GM21528 (cell line): ENCODE measurements around the gene FBLN5.
"Not testable (repeated sequence)": the region's sequence is repeated elsewhere in the genome, so short reads cannot be mapped to it uniquely, and the experiment has no call there.

Experiments
- ATAC-seq: cut with Tn5 transposase; IDR thresholded peaks from one replicate; pipeline ENCODE4 v1.9.1; 2021; ENCODE audit warnings: mild to moderate bottlenecking, moderate library complexity; ENCODE audit not compliant: unreplicated experiment, low FRiP score

FBLN5 gene

GRCh38 chr14:91869556-91869955 is 77.9 kb downstream of the FBLN5 start:
- ATAC-seq: no peak

DNA sequence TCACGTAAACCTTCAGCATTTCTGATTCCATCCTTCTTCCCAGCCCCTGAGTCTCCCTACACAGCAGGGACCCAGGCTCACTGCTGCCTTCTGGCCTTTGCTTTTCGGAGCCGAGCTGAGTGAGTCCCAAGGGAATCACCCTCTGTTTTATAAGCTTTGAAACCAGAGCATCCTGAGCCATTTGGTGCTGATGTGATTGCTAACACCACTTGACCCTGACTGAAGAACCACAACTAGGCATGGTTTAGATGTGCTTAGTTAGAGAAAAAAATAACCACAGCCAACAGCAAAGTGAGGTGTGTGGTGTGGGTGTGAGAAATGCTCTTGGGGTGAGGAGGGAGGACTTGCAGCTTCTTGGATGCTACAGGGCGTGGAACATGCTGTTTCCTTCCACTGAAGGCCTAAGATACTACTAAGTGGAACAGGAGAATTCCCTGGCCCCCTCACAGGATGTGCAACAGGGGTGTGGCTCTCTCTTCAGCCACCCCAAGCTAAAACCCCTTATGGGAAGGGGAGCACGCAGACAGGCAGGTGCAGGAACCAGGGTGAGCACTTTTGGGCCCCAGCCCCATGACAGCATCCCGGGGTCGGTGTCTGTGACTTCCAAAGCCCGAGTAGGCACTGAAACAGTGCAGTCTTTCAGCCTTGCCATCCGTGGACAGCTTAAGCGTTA is 80.0 kb downstream of the FBLN5 start, which contains the start of gene TC2N:
Gene TC2N (minus strand): TSS at position 221 of the 673 bp plus-strand sequence. CDS start 53,767 bp downstream, outside the sequence.
- ATAC-seq: no peak

DNA sequence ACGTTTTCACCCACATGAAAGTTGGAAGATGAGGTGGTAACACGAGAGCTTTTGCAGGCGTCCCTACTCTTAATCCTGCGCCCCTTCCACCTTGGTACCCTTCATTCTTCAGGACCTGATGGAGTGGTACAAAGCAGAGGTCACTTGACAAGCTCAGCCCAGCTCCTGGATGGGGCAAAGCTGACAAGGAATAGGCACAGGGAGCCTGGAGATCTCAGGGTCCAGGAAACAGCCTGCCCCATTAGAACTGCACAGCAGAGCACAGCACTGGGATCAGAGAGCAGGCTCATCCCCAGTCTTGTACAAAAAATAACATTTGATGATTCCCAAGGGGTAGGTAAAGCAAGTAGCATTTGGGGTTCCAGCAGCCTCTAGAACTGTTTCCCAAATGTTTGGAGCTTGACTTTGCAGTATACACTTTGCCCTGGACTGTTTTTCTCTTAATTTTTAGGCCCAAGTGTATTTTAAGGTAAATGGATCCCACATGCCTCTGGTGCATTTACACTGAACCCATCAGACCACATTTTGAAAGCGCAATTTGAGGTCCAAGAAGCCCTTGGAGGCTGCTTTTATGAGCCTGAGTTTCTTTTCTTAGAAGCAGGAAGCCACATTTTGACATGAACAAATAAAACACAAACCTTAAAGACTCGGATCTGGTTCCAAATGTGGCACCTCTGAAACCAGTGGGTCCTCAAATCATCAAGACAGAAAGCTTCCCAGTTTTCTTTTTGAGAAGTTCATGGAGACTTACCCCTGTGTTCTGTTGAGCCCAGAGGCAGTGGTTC is 80.8 kb downstream of the FBLN5 start:
- no peak for ATAC-seq

GRCh38 chr14:91866061-91866460 is 81.4 kb downstream of the FBLN5 start:
- no peak for ATAC-seq

DNA sequence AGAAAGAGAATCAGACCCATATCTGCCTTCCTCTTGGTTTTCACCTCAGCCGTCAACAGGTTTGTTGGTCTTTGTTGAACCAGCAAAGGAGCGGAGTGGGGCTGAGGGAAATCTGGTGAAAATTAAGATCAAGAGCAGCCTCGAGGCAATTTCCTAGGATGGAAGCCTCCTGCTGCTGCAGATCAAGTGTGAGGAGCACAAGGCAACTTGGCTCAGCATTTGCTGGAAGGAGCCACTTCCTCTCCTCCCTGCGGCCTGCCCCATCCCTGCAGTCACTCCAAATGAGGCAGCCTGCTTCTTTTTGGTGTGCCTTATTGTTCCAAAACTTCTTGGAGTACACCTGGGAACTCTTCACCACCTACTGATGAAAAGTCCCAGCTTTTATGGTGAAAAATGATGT is 85.1 kb downstream of the FBLN5 start:
- no peak for ATAC-seq

DNA sequence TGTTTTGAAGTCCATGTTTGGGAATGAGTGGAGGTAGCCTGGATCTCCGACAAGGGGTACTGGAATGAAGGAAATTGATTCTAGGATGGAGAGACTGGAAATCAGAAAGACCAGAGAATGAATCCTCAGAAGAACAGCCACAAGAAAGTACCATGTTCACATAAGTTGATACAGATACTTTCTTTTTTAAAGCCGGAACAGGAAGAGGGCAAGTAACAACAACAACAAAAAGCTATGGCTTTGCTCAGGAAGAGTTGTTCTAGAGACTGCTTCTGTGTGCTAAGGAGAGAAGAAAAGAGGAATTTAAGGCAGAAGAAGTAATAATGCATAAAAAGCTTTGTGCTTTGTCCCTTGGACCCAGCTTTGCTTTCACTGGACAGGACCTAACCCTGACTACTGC is 86.4 kb downstream of the FBLN5 start:
- no peak for ATAC-seq

DNA sequence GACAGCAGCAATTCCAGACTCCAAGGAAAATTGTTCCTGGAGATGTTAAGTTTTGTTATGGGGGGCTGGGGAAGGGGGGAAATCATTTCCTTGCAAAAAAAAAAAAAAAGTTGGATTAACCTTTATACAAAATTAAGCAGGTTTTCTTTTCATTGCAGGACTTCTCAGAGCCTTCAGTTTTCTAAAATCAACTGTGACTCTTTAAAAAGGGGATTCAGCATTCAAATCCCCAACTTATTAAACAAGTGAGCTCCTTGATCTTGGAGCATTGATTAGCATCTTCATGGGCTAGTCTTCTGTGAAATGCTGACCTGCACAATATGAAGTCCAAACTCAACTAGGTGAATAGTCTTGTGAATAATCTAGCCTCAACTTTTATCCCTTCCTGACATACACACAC is 87.3 kb downstream of the FBLN5 start:
- no peak for ATAC-seq

- ATAC-seq: no peak
Measured at GRCh38 chr14:91858536-91859275, 88.8 kb downstream of the FBLN5 start.

- ATAC-seq: no peak
Measured at GRCh38 chr14:91857614-91858013, 89.9 kb downstream of the FBLN5 start.

DNA sequence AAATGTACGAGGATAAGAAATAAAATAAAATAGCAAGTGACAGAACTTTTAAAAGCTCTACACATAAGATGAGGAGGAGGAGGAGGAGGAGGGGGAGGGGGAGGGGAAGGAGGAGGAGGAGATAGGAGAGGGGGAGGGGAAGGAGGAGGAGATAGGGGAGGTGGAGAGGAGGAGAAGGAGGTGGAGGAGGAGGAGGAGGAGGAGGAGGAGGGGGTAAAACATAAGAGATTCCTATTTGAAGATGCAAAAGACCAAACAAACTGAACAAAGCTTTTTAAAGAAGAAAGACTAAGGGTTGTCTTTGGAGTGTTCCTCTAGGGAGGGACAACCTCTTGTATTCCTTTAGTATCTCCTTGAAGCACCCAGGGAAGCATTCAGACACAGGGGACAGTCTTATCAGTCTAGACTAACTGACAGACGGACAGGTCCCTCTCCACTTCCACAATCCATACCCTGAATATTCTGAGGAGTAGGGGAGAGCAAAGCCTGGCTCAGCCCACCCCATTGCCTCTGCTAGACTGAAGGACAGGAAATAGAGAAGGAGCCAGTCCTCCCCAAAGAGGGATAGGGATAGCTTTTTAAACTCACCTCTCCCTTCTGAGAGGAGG is 93.1 kb downstream of the FBLN5 start:
- no peak for ATAC-seq

- no peak for ATAC-seq
Measured at GRCh38 chr14:91851563-91851962, 95.9 kb downstream of the FBLN5 start.

- no peak for ATAC-seq
Measured at GRCh38 chr14:91848504-91849001, 98.9 kb downstream of the FBLN5 start.

GRCh38 chr14:91847693-91848092 is 99.8 kb downstream of the FBLN5 start:
- no peak for ATAC-seq

- ATAC-seq: no peak
Measured at GRCh38 chr14:91845652-91846051, 101.8 kb downstream of the FBLN5 start.

DNA sequence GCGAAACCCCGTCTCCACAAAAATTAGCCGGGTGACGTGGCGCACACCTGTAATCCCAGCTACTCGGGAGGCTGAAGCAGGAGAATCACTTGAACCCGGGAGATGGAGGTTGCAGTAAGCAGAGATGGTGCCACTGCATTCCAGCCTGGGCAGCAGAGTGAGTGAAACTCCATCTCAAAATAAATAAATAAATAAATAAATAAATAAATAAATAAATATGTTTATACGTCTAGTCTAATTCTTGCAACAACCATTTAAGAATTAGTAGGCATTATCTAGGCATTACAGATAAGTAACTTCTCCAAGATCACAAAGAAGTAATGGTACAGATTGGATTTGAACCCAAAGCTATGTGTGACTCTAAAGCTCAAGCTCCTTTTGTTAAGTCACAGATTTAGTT is 102.4 kb downstream of the FBLN5 start:
- ATAC-seq: not testable (repeated sequence)

GRCh38 chr14:91844029-91844428 is 103.5 kb downstream of the FBLN5 start:
- ATAC-seq: no peak

GRCh38 chr14:91843437-91843836 is 104.1 kb downstream of the FBLN5 start:
- ATAC-seq: no peak

DNA sequence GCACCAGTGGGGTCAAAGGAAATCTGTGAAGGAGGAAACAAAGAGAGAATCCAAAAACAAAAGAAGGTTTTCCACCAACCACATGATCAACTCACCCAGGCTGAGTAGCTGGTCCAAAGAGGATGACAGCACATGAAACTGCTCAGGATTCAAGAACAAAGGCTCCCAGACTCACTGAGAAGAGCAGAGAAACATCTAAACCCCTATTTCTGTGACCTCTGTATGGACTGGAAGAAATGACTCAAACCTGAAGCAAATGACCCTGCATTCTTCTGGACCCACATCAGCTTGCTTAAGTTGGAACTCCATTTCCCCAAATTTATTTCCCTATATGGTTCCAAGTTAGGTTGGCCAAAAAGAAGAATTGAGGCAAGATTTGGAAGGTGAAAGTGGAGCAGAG is 106.4 kb downstream of the FBLN5 start:
- no peak for ATAC-seq

DNA sequence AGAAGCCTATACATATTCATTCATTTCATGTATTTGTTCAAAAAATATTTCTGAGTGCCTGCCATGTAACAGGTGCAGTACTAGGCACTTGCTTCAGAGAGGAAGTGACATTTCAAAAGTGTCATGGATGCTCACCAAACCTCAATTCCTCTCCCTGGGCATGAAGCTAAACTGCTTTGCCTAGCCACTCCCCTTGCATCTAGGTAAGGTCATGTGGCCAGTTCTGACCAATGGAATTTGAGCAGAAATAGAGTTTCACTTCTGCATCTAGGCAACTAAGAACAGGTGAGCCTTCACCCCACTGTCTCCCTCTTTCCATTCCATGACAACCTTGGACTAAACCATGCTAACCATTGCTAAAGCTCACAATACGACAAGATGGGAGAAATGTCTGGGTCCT is 107.7 kb downstream of the FBLN5 start:
- no peak for ATAC-seq

DNA sequence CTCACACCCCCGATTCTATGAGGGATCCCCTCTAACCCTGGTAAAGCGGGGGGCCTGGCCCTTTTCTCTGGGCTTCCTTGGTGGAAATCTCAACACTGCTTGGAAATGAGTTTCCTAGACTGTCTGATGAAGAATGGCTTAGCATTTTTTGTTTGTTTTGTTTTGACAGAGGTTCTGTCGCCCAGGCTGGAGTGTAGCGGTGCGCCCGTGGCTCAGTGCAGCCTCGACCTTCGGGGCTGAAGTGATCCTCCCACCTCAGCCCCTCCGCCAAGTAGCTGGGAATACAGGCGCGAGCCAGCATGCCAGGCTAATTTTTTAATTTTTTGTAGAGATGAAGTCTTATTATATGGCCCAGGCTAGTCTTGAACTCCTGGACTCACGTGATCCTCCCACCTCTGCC is 110.4 kb downstream of the FBLN5 start:
- ATAC-seq: no peak
